H1 (cell line): ENCODE results near the gene HLF. TPM values are rescaled to one million over a fixed set of nuclear protein-coding genes. Genes with fewer than 3 reads are reported as not detected.

Source experiments
- CTCF ChIA-PET: fragments of 300-600 bp; sonication (Branson Sonifier 250); formaldehyde crosslinking; loops from one replicate; lab custom pipeline; 2021; ENCODE audit not compliant: partially characterized antibody; lab: Charles Lee
- POLR2A ChIA-PET: fragments of 300-600 bp; sonication (Branson Sonifier 250); formaldehyde crosslinking; loops from one replicate; lab custom pipeline; 2021; ENCODE audit warnings: inconsistent platforms; ENCODE audit not compliant: partially characterized antibody; lab: Charles Lee
- DNase-seq, 2 experiments: peaks; one replicate each; pipeline versions ENCODE4 v3.0.0 to v3.0.0-alpha.2; 2010 to 2022; ENCODE audit warnings: low spot score in 2 of 2, low read depth in 1 of 2, mixed read lengths in 1 of 2
- FAIRE-seq: peaks from 2 replicates; lab custom pipeline; 2011; peaks lifted over from hg19 to GRCh38; lab: Jason Lieb, UNC
- H2AFZ ChIP-seq: 2 replicates; pipeline ENCODE4 v1.8.1; 2012; ENCODE audit warnings: low read length, inconsistent platforms
- H2AK5ac ChIP-seq: 2 replicates; pipeline ENCODE4 v1.6.1; 2013; ENCODE audit warnings: low read depth, low read length
- H2BK120ac ChIP-seq: replicated peaks from 2 replicates; pipeline ENCODE3; 2013; ENCODE audit warnings: low read depth, low read length, inconsistent platforms
- H2BK12ac ChIP-seq: 2 replicates; pipeline ENCODE4 v1.6.1; 2013; ENCODE audit warnings: low read depth, low read length
- H2BK15ac ChIP-seq: 2 replicates; pipeline ENCODE4 v1.6.1; 2013; ENCODE audit warnings: low read length
- H2BK20ac ChIP-seq: 2 replicates; pipeline ENCODE4 v1.6.1; 2013; ENCODE audit warnings: low read length
- H2BK5ac ChIP-seq: 2 replicates; pipeline ENCODE4 v1.6.1; 2013; ENCODE audit warnings: low read depth, low read length
- H3K14ac ChIP-seq: 2 replicates; pipeline ENCODE4 v1.6.1; 2013; ENCODE audit warnings: inconsistent platforms; ENCODE audit not compliant: insufficient read length
- H3K18ac ChIP-seq: 2 replicates; pipeline ENCODE4 v1.6.1; 2013; ENCODE audit warnings: low read length; ENCODE audit errors: extremely low read depth
- H3K23ac ChIP-seq: 2 replicates; pipeline ENCODE4 v1.6.1; 2013; ENCODE audit warnings: inconsistent platforms; ENCODE audit not compliant: insufficient read length
- H3K23me2 ChIP-seq: 2 replicates; pipeline ENCODE4 v1.6.1; 2013; ENCODE audit warnings: low read depth, low read length
- H3K27ac ChIP-seq: 2 replicates; pipeline ENCODE4 v1.6.1; 2011; ENCODE audit warnings: low read depth, low read length, inconsistent platforms
- H3K27me3 ChIP-seq, 4 experiments: replicated peaks in 1 of 4; 1 replicate in 1 of 4; 2 replicates in 3 of 4; pipeline versions ENCODE4 v1.6.1 to v1.8.1; 2011 to 2013; ENCODE audit warnings: low read length in 3 of 4, mild to moderate bottlenecking in 3 of 4, inconsistent platforms in 2 of 4, mixed read lengths in 2 of 4, moderate library complexity in 1 of 4; ENCODE audit not compliant: control insufficient read depth in 3 of 4, insufficient read depth in 3 of 4; ENCODE audit errors: extremely low read depth in 1 of 4
- H3K36me3 ChIP-seq, 4 experiments: 2 replicates each; pipeline versions ENCODE4 v1.6.1 to v1.8.1; 2011 to 2013; ENCODE audit warnings: mild to moderate bottlenecking in 4 of 4, low read length in 3 of 4, moderate library complexity in 2 of 4, control low read depth in 1 of 4, inconsistent platforms in 1 of 4; ENCODE audit not compliant: insufficient read depth in 4 of 4, control insufficient read depth in 2 of 4
- H3K4ac ChIP-seq: replicated peaks from 2 replicates; pipeline ENCODE3; 2013; ENCODE audit warnings: low read length, low read depth, mixed read lengths, inconsistent platforms; ENCODE audit not compliant: insufficient read length
- H3K4me1 ChIP-seq, 4 experiments: replicated peaks in 1 of 4; 1 replicate in 1 of 4; 2 replicates in 3 of 4; pipeline versions ENCODE4 v1.6.1 to v1.8.1; 2011 to 2013; ENCODE audit warnings: low read length in 3 of 4, inconsistent platforms in 2 of 4, mixed read lengths in 1 of 4; ENCODE audit not compliant: insufficient read depth in 4 of 4, control insufficient read depth in 3 of 4
- H3K4me2 ChIP-seq, 2 experiments: 2 replicates each; pipeline versions ENCODE4 v1.6.1 to v1.8.1; 2011 to 2013; ENCODE audit warnings: low read depth in 2 of 2, low read length in 2 of 2, control low read depth in 1 of 2, inconsistent platforms in 1 of 2, mild to moderate bottlenecking in 1 of 2; ENCODE audit not compliant: insufficient read depth in 1 of 2
- H3K4me3 ChIP-seq, 4 experiments: fragments of 200-600, 300-600 bp in 1 of 4; sonication (generic), shearing (Covaris generic), sonication (Bioruptor Twin) in 1 of 4; 2 replicates each; pipeline versions ENCODE4 v1.5.1 to v1.8.1; 2011 to 2016; ENCODE audit warnings: low read length in 4 of 4, low read depth in 3 of 4, control low read depth in 2 of 4, inconsistent platforms in 2 of 4, mild to moderate bottlenecking in 2 of 4, mixed read lengths in 1 of 4, moderate library complexity in 1 of 4; ENCODE audit not compliant: insufficient read depth in 2 of 4; ENCODE audit errors: extremely low read depth in 1 of 4
- H3K56ac ChIP-seq: replicated peaks from 2 replicates; pipeline ENCODE3; 2013; ENCODE audit warnings: low read depth, mild to moderate bottlenecking, mixed read lengths, low read length, inconsistent platforms; ENCODE audit not compliant: insufficient read length
- H3K79me1 ChIP-seq: 2 replicates; pipeline ENCODE4 v1.6.1; 2013; ENCODE audit warnings: low read depth, low read length, control low read depth
- H3K79me2 ChIP-seq, 2 experiments: 2 replicates each; pipeline versions ENCODE4 v1.6.1 to v1.8.1; 2012 to 2013; ENCODE audit warnings: low read length in 2 of 2, mild to moderate bottlenecking in 2 of 2, inconsistent platforms in 1 of 2; ENCODE audit not compliant: insufficient read depth in 2 of 2, control insufficient read depth in 1 of 2
- H3K9ac ChIP-seq, 4 experiments: replicated peaks in 1 of 4; 1 replicate in 1 of 4; 2 replicates in 3 of 4; pipeline versions ENCODE4 v1.6.1 to v1.8.1; 2011 to 2013; ENCODE audit warnings: low read depth in 3 of 4, low read length in 3 of 4, control low read depth in 2 of 4, mild to moderate bottlenecking in 2 of 4, moderate library complexity in 2 of 4, inconsistent platforms in 1 of 4; ENCODE audit errors: extremely low read depth in 1 of 4
- H3K9me3 ChIP-seq, 2 experiments: 2 replicates each; pipeline versions ENCODE4 v1.6.1 to v1.8.1; 2012 to 2013; ENCODE audit warnings: mild to moderate bottlenecking in 2 of 2, moderate library complexity in 2 of 2, control low read depth in 1 of 2, inconsistent platforms in 1 of 2, low read depth in 1 of 2, low read length in 1 of 2, mixed read lengths in 1 of 2; ENCODE audit not compliant: insufficient read depth in 2 of 2
- H4K20me1 ChIP-seq, 2 experiments: replicated peaks in 1 of 2; 2 replicates each; pipeline versions ENCODE3 to v1.8.1; 2011 to 2013; ENCODE audit warnings: inconsistent platforms in 2 of 2, low read length in 2 of 2, mild to moderate bottlenecking in 1 of 2; ENCODE audit not compliant: insufficient read depth in 2 of 2, control insufficient read depth in 1 of 2
- H4K5ac ChIP-seq: 2 replicates; pipeline ENCODE4 v1.6.1; 2013; ENCODE audit warnings: low read length, low read depth, mixed read lengths, inconsistent platforms; ENCODE audit not compliant: insufficient read length
- H4K8ac ChIP-seq: 2 replicates; pipeline ENCODE4 v1.8.0; 2013; ENCODE audit warnings: mild to moderate bottlenecking, moderate library complexity, low read length, inconsistent platforms; ENCODE audit not compliant: insufficient read depth; ENCODE audit errors: extremely low read depth
- H4K91ac ChIP-seq: replicated peaks from 2 replicates; pipeline ENCODE3; 2013; ENCODE audit warnings: low read length, mixed read lengths, inconsistent platforms; ENCODE audit not compliant: insufficient read length
- BRCA1 ChIP-seq: IDR thresholded peaks from 2 replicates; pipeline ENCODE4 v1.6.1; 2012; ENCODE audit warnings: low read depth, low read length, improper control_type of control experiment
- CREB1 ChIP-seq: IDR thresholded peaks from 2 replicates; pipeline ENCODE4 v1.6.1; 2012; ENCODE audit warnings: inconsistent platforms
- FOSL1 ChIP-seq: IDR thresholded peaks from 2 replicates; pipeline ENCODE4 v1.6.1; 2011; ENCODE audit warnings: mild to moderate bottlenecking, low read depth, low read length, moderate library complexity; ENCODE audit not compliant: insufficient read depth
- HDAC2 ChIP-seq, 2 experiments: fragments of 300-600 bp in 1 of 2; sonication (generic) in 1 of 2; IDR thresholded peaks; 2 replicates each; pipeline ENCODE4 v1.6.1; 2011 to 2012; ENCODE audit warnings: low read depth in 2 of 2, low read length in 2 of 2, mild to moderate bottlenecking in 2 of 2, moderate library complexity in 2 of 2, borderline replicate concordance in 1 of 2, inconsistent platforms in 1 of 2
- KDM5A ChIP-seq: fragments of 200-600 bp; IDR thresholded peaks from 2 replicates; pipeline ENCODE4 v1.7.1; 2012; ENCODE audit warnings: mild to moderate bottlenecking, low read length, inconsistent platforms, mixed read lengths
- RBBP5 ChIP-seq: IDR thresholded peaks from 2 replicates; pipeline ENCODE4 v1.7.1; 2012; ENCODE audit warnings: low read depth, mild to moderate bottlenecking, inconsistent platforms, low read length, moderate library complexity, borderline replicate concordance
- RFX5 ChIP-seq: IDR thresholded peaks from 2 replicates; pipeline ENCODE4 v1.6.1; 2011; ENCODE audit warnings: low read depth, low read length, improper control_type of control experiment, borderline replicate concordance
- SAP30 ChIP-seq: fragments of 300-600 bp; sonication (generic); IDR thresholded peaks from 2 replicates; pipeline ENCODE4 v1.7.1; 2012; ENCODE audit warnings: low read length, moderate library complexity, mild to moderate bottlenecking, inconsistent platforms; ENCODE audit not compliant: insufficient read depth, insufficient replicate concordance
- WGBS, 2 experiments: shearing (Covaris generic) in 1 of 2; methylation state at CpG; one replicate each; pipeline versions ENCODE4 v1.1.6 to v1.1.7; 2013 to 2015; ENCODE audit warnings: low lambda C conversion rate in 2 of 2, mixed read lengths in 2 of 2, inconsistent platforms in 1 of 2, low coverage in 1 of 2, missing lambda C conversion rate in 1 of 2; ENCODE audit not compliant: insufficient replicate concordance in 2 of 2, insufficient coverage in 1 of 2, insufficient read length in 1 of 2; ENCODE audit errors: extremely low coverage in 1 of 2, missing lambda C conversion rate in 1 of 2; 5-methylcytosine and 5-hydroxymethylcytosine counted together
- polyA plus RNA-seq, 7 experiments: library from polyadenylated mRNA; depleted of rRNA in 3 of 7; stranded (reverse) in 5 of 7; unstranded in 2 of 7; fragments of >200 nt in 5 of 7; fragments of 200-250 nt in 2 of 7; gene quantifications; 1 replicate in 5 of 7; 2 replicates in 1 of 7; 4 replicates in 1 of 7; pipeline versions ENCODE4 v1.2.1 to v1.2.3, GENCODE V29; 2011 to 2013; ENCODE audit warnings: missing spikeins in 2 of 7, mixed read lengths in 2 of 7
- total RNA-seq: library from RNA; stranded (reverse); fragmentation: NEBNext Ultra II Directional; extraction: Animal tissue kit (Norgen Biotek cat#: 25700); gene quantifications from 2 replicates; pipeline ENCODE4 v1.2.1, GENCODE V29; 2021

The HLF gene
- total and polyA plus RNA-seq, 2 of the 8 experiments (the other 6 are each of a cell fraction or from before 2014, with no cell fraction given) = 0.39 to 0.60 TPM

DNA sequence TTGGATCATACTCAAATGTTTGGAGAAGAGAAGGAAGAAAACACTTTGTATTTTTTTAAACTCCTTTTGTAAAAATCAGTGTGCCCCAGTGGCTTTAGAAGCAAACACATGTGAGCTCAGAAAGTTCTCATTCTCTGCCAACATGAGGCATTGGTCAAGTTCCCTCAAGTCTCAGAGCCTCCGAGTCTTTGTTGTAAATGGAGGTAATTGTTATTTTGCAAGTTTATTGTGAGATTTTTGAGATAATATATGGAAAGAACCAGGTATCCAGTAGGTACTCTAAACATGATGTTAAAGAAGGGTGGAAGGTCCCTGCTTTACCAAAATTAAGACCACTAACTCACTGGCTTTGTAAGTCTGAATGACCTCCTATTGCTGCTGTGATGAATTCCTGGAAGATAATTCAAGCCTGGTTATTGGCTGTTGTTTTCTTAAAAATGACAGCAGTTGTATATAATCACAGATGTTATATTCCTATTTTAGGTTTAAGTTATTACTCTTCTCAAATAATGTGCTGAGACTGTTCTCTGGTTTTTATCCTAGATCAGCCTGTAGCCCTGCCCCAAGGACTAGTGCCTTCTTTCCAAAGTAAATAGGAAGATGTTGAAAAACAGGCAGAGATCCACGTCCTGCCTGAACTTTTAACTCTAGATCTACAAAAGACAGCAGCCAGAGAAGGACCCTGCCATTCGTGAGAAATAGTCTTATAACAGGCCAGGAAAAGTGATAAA, 2.4 kb downstream of the HLF start:
- no peak overlapping the region for H4K8ac ChIP-seq
- H3K9me3 ChIP-seq = no peaks in the 10 kb centered on the region
- ChIA-PET POLR2A (interaction anchor here (1.1 to 2.0 kb wide), 2 partner anchors 19 to 29 kb away, joined by 3 to 7 read pairs; no protein-coding TSS in a partner anchor), CTCF (no interaction called here)
- no peak overlapping the region for H2BK20ac ChIP-seq
- no peak overlapping the region for H3K4me3 ChIP-seq
- no peak overlapping the region for H2BK5ac ChIP-seq
- H4K5ac ChIP-seq = no peak overlapping the region
- peaks cover 0 to 4% of the 10 kb centered on the region in 2 experiments for H4K20me1 ChIP-seq
- H3K36me3 ChIP-seq = no peaks in the 10 kb centered on the region
- H3K4me2 ChIP-seq = no peak overlapping the region; a peak in 1 of 4 replicates
- H3K27ac ChIP-seq = no peak overlapping the region
- H2AFZ ChIP-seq = no peak overlapping the region
- H3K4me1 ChIP-seq = peaks cover 0 to 14% (median 7%) of the 10 kb centered on the region in 4 experiments; a peak in 4 of 7 replicates
- no peak overlapping the region for H2BK15ac ChIP-seq
- FAIRE-seq = no peak
- H4K91ac ChIP-seq = no peak overlapping the region
- H3K56ac ChIP-seq = no peak overlapping the region
- peaks cover 10% of the 10 kb centered on the region; the same call in 1 of the 2 replicates for H3K23me2 ChIP-seq
- peaks cover 19 to 53% (median 46%) of the 10 kb centered on the region in 4 experiments for H3K27me3 ChIP-seq
- WGBS, 2 experiments = 76% methylated on average over 3 of the region's 3 CpGs; no CpG with 5 or more reads in 1 of the 2 experiments
- no peak overlapping the region for H3K18ac ChIP-seq
- no peak overlapping the region for H3K14ac ChIP-seq
- H2AK5ac ChIP-seq = no peak overlapping the region
- no peak overlapping the region for H2BK12ac ChIP-seq
- TF ChIP-seq HDAC2 (IDR thresholded peaks at IDR 0.05; ENCODE audit: borderline replicate concordance in 1 of 2, low read depth in 2 of 2, low read length in 2 of 2) = no peak
- TF ChIP-seq SAP30 = no peak
- no peak for TF ChIP-seq RBBP5
- no peak for TF ChIP-seq BRCA1
- TF ChIP-seq KDM5A = no peak
- no peak for TF ChIP-seq CREB1
- TF ChIP-seq RFX5 = no peak
- TF ChIP-seq FOSL1 = no peak
- H3K9ac ChIP-seq = no peak overlapping the region
- no peaks in the 10 kb centered on the region for H3K79me1 ChIP-seq
- no peak overlapping the region for H3K23ac ChIP-seq
- no peak overlapping the region for H2BK120ac ChIP-seq
- H3K4ac ChIP-seq = no peak overlapping the region
- H3K79me2 ChIP-seq = no peaks in the 10 kb centered on the region
- no peak for DNase-seq
